HG02981 (cell line): Measurements from ENCODE around the gene TEX101.
A peak's percentile ranks its signal among the peaks of the same experiment; 100 is the strongest.

Experiments
- ATAC-seq: cut with Tn5 transposase; IDR thresholded peaks from one replicate; pipeline ENCODE4 v1.9.1; 2021; ENCODE audit warnings: mild to moderate bottlenecking, moderate library complexity; ENCODE audit not compliant: unreplicated experiment

Gene TEX101

GRCh38 chr19:43445426-43445825 lies 30.7 kb downstream of the TEX101 start:
- ATAC-seq = no peak

- ATAC-seq = no peak
Measured at GRCh38 chr19:43446746-43447489, 32.2 kb downstream of the TEX101 start.

GRCh38 chr19:43447655-43448054 lies 33.0 kb downstream of the TEX101 start:
- ATAC-seq = no peak

- no peak for ATAC-seq
Measured at GRCh38 chr19:43450545-43450997, 35.9 kb downstream of the TEX101 start.

- no peak for ATAC-seq
Measured at GRCh38 chr19:43452582-43452981, 37.9 kb downstream of the TEX101 start.

GRCh38 chr19:43454031-43454430 lies 39.3 kb downstream of the TEX101 start:
- ATAC-seq = no peak

- no peak for ATAC-seq
Measured at GRCh38 chr19:43455321-43456113, 40.8 kb downstream of the TEX101 start.

GRCh38 chr19:43457809-43458208 lies 43.1 kb downstream of the TEX101 start:
- no peak for ATAC-seq

- ATAC-seq = no peak
Measured at GRCh38 chr19:43460362-43461016, 45.8 kb downstream of the TEX101 start.

GRCh38 chr19:43461303-43461702 lies 46.6 kb downstream of the TEX101 start:
- ATAC-seq = no peak

- ATAC-seq = no peak
Measured at GRCh38 chr19:43462383-43462782, 47.7 kb downstream of the TEX101 start.

GRCh38 chr19:43462785-43463380 lies 48.2 kb downstream of the TEX101 start:
- ATAC-seq = no peak

- peak; percentile 87 for ATAC-seq
Measured at GRCh38 chr19:43463381-43464133, 48.9 kb downstream of the TEX101 start.

GRCh38 chr19:43464134-43464775 lies 49.6 kb downstream of the TEX101 start:
- peak; percentile 33 for ATAC-seq

- ATAC-seq = no peak
Measured at GRCh38 chr19:43465468-43466120, 50.9 kb downstream of the TEX101 start, which contains the start of gene LYPD3. Gene LYPD3 (minus strand): TSS chr19:43465608. CDS start chr19:43465571, 37 bp downstream.

- no peak for ATAC-seq
Measured at GRCh38 chr19:43466793-43467192, 52.1 kb downstream of the TEX101 start.

- no peak for ATAC-seq
Measured at GRCh38 chr19:43467276-43467675, 52.6 kb downstream of the TEX101 start.

- no peak for ATAC-seq
Measured at GRCh38 chr19:43467730-43468129, 53.0 kb downstream of the TEX101 start.
